Breast epithelium (tissue), 3 donors: ENCODE data around the gene C11orf98.

Source experiments
- CTCF ChIP-seq, 3 donors: fragments of 450-650 bp; IDR thresholded peaks; one replicate each; pipeline ENCODE4 v1.5.1; 2016 to 2017; ENCODE audit warnings: antibody characterized with exemption in 3 of 3, mild to moderate bottlenecking in 3 of 3, moderate library complexity in 3 of 3
- POLR2A ChIP-seq: fragments of 450-650 bp; IDR thresholded peaks from one replicate; pipeline ENCODE4 v1.6.1; 2016; ENCODE audit warnings: antibody characterized with exemption, mild to moderate bottlenecking, moderate library complexity

GRCh38 chr11:62713343-62713742 lies 48.3 kb upstream of the C11orf98 start:
- TF ChIP-seq CTCF (IDR thresholded peaks at IDR 0.05): no peak
- TF ChIP-seq POLR2A: no peak
